Pancreas (tissue), 10 donors: ENCODE data around the gene ERRFI1. TPM values are rescaled to one million over a fixed set of nuclear protein-coding genes. Genes with fewer than 3 reads are reported as not detected.

ENCODE experiments used
- ATAC-seq, 4 donors: fragments of 200-7000 bp; cut with Tn5 transposase; one replicate each; pipeline versions ENCODE4 v1.8.0 to v1.9.1; 2020; ENCODE audit warnings: mild to moderate bottlenecking in 4 of 4, moderate library complexity in 4 of 4
- DNase-seq, 6 donors: peaks; one replicate each; pipeline ENCODE4 v3.0.0-alpha.2; 2020
- FAIRE-seq: peaks from 2 replicates; lab custom pipeline; 2012; peaks lifted over from hg19 to GRCh38; lab: Jason Lieb, UNC
- H3K27ac ChIP-seq, 4 donors: fragments of 200-600 bp; sonication (generic); 1 replicate in 3 of 4; 2 replicates in 1 of 4; pipeline versions ENCODE4 v1.5.0 to v1.8.0; 2020
- H3K27me3 ChIP-seq, 4 donors: fragments of 200-600 bp; one replicate each; pipeline ENCODE4 v1.8.0; 2021
- H3K36me3 ChIP-seq, 3 donors: fragments of 200-600 bp; sonication (generic) in 1 of 3; one replicate each; pipeline versions ENCODE4 v1.5.0 to v1.8.0; 2020 to 2021
- H3K4me1 ChIP-seq, 3 donors: fragments of 200-600 bp; one replicate each; pipeline ENCODE4 v1.8.0; 2021
- H3K4me3 ChIP-seq, 4 donors: fragments of 200-600 bp; sonication (generic) in 2 of 4; one replicate each; pipeline versions ENCODE4 v1.5.0 to v1.8.0; 2020 to 2021
- H3K9me3 ChIP-seq, 4 donors: fragments of 200-600 bp; one replicate each; pipeline ENCODE4 v1.8.0; 2021
- CTCF ChIP-seq, 4 donors: fragments of 200-600 bp; sonication (generic) in 3 of 4; IDR thresholded peaks; one replicate each; pipeline versions ENCODE4 v1.5.0 to v1.8.0; 2021; ENCODE audit warnings: antibody characterized with exemption in 4 of 4
- WGBS, 2 donors: extraction: QIAGEN DNeasy Blood & Tissue Kit; methylation state at CpG; one replicate each; pipeline ENCODE4 v1.1.7; 2013; 5-methylcytosine and 5-hydroxymethylcytosine counted together
- intact Hi-C, 3 donors: fragments of 100-400 bp; cut with DNase I; formaldehyde crosslinking; loops; one replicate each; pipeline versions ENCODE4 v1.11.1 to v1.14.2; 2022
- polyA plus RNA-seq, 2 donors: library from polyadenylated mRNA; stranded (reverse); fragments of 200-250 nt; gene quantifications; one replicate each; pipeline ENCODE4 v1.2.3, GENCODE V29; 2013
- total RNA-seq, 6 donors: library from RNA; stranded (reverse); fragmentation: NEBNext Ultra II Directional in 4 of 6; extraction: Animal tissue kit (Norgen Biotek cat#: 25700) in 4 of 6; gene quantifications; one replicate each; pipeline versions ENCODE4 v1.2.1 to v1.2.4, GENCODE V29; 2021 to 2023
- donor health status: healthy with polysubstance abuse.
- donor health status: DM: no; HTN: no; CAD: no; lungs with moderate emphysema.
- donor health status: DM: no; HTN: no; CAD: no.
- donor health status: control.
- donor health status: control.
- donor health status: Bipolar disorder and iron deficiency.
- donor health status: DM: yes; HTN: yes; CAD: no.
- donor health status: DM: no; HTN: no; CAD: no.
- donor health status: DM: no; HTN: no; CAD: no.
- donor health status: DM: yes; HTN: yes; CAD: no.

Gene ERRFI1
- total and polyA plus RNA-seq, 8 donors, result 36.4 to 392 (median 101) TPM

GRCh38 chr1:7972285-7972684 is 53.8 kb downstream of the ERRFI1 start:
- WGBS, 2 donors, result 93 to 94% methylated on average over 5 of the region's 5 CpGs
- ATAC-seq, result no peak
- intact Hi-C loops, result no loop called here
- no peak for DNase-seq
- no peak for TF ChIP-seq CTCF (IDR thresholded peaks at IDR 0.05)
- Histone ChIP-seq H3K4me3 (no peak overlapping the region), H3K27ac (no peak overlapping the region), H3K36me3 (peaks cover 4 to 46% (median 22%) of the 10 kb centered on the region in 3 donors), H3K27me3 (no peaks in the 10 kb centered on the region), H3K9me3 (no peaks in the 10 kb centered on the region), H3K4me1 (no peaks in the 10 kb centered on the region)
- no peak for FAIRE-seq

GRCh38 chr1:7971024-7971423 is 55.1 kb downstream of the ERRFI1 start:
- intact Hi-C loops, result no loop called here
- no peak for DNase-seq
- TF ChIP-seq CTCF (IDR thresholded peaks at IDR 0.05), result no peak
- no peaks in the 10 kb centered on the region for H3K4me1 ChIP-seq
- H3K27ac ChIP-seq, result no peak overlapping the region
- H3K36me3 ChIP-seq, result peaks cover 4 to 49% (median 25%) of the 10 kb centered on the region in 3 donors
- H3K9me3 ChIP-seq, result no peaks in the 10 kb centered on the region
- no peak for FAIRE-seq
- H3K4me3 ChIP-seq, result no peak overlapping the region
- ATAC-seq, result no peak
- WGBS, 2 donors, result 85 to 88% methylated on average over 6 of the region's 6 CpGs
- H3K27me3 ChIP-seq, result no peaks in the 10 kb centered on the region

GRCh38 chr1:7970246-7970645 is 55.9 kb downstream of the ERRFI1 start:
- H3K27me3 ChIP-seq, result no peaks in the 10 kb centered on the region
- TF ChIP-seq CTCF (IDR thresholded peaks at IDR 0.05), result no peak
- intact Hi-C loops, result no loop called here
- H3K4me1 ChIP-seq, result no peaks in the 10 kb centered on the region
- no peak overlapping the region for H3K27ac ChIP-seq
- ATAC-seq (no peak), DNase-seq (no peak), FAIRE-seq (no peak)
- H3K4me3 ChIP-seq, result no peak overlapping the region
- peaks cover 4 to 57% (median 32%) of the 10 kb centered on the region in 3 donors for H3K36me3 ChIP-seq
- no peaks in the 10 kb centered on the region for H3K9me3 ChIP-seq
- WGBS, 2 donors, result 86 to 89% methylated on average over 2 of the region's 2 CpGs

- 82 to 85% methylated on average over 4 of the region's 4 CpGs for WGBS, 2 donors
- Histone ChIP-seq H3K27ac (no peak overlapping the region), H3K4me3 (no peak overlapping the region), H3K36me3 (peaks cover 4 to 68% (median 36%) of the 10 kb centered on the region in 3 donors), H3K27me3 (no peaks in the 10 kb centered on the region), H3K4me1 (peaks cover 2 to 5% (median 3%) of the 10 kb centered on the region in 3 donors), H3K9me3 (no peaks in the 10 kb centered on the region)
- FAIRE-seq, result no peak
- ATAC-seq, result no peak
- intact Hi-C loops, result no loop called here
- no peak for DNase-seq
- TF ChIP-seq CTCF (IDR thresholded peaks at IDR 0.05), result no peak
Observed at GRCh38 chr1:7967651-7968050, 58.5 kb downstream of the ERRFI1 start.

GRCh38 chr1:7967196-7967595 is 58.9 kb downstream of the ERRFI1 start:
- WGBS, 2 donors, result 44 to 60% methylated on average over 1 of the region's 1 CpG
- FAIRE-seq (no peak), ATAC-seq (no peak), DNase-seq (no peak)
- peaks cover 4 to 63% (median 35%) of the 10 kb centered on the region in 3 donors for H3K36me3 ChIP-seq
- intact Hi-C loops, result no loop called here
- no peak overlapping the region for H3K27ac ChIP-seq
- H3K27me3 ChIP-seq, result no peaks in the 10 kb centered on the region
- H3K4me1 ChIP-seq, result peaks cover 5 to 10% (median 6%) of the 10 kb centered on the region in 3 donors
- no peak for TF ChIP-seq CTCF (IDR thresholded peaks at IDR 0.05)
- no peaks in the 10 kb centered on the region for H3K9me3 ChIP-seq
- no peak overlapping the region for H3K4me3 ChIP-seq
